H9 (cell line): ENCODE data around the gene ZNF488. TPM values are rescaled to one million over a fixed set of nuclear protein-coding genes. Genes with fewer than 3 reads are reported as not detected.

Experiments used
- DNase-seq: peaks from one replicate; pipeline ENCODE4 v3.0.0-alpha.2; 2017
- H2AFZ ChIP-seq: one replicate; pipeline ENCODE4 v1.6.1; 2013; ENCODE audit warnings: mild to moderate bottlenecking, low read length, control low read depth, moderate library complexity
- H2AK5ac ChIP-seq: 2 replicates; pipeline ENCODE4 v1.6.1; 2013; ENCODE audit warnings: low read length, control low read depth, mixed read lengths; ENCODE audit not compliant: insufficient read length
- H2BK120ac ChIP-seq: one replicate; pipeline ENCODE4 v1.6.1; 2013; ENCODE audit warnings: low read depth, mild to moderate bottlenecking, low read length, control low read depth, inconsistent platforms; ENCODE audit not compliant: poor library complexity, severe bottlenecking
- H2BK12ac ChIP-seq: 2 replicates; pipeline ENCODE4 v1.6.1; 2013; ENCODE audit warnings: low read length, control low read depth, mixed read lengths, low read depth; ENCODE audit not compliant: insufficient read length
- H2BK15ac ChIP-seq: 2 replicates; pipeline ENCODE4 v1.6.1; 2013; ENCODE audit warnings: low read depth, low read length, control low read depth
- H2BK20ac ChIP-seq: one replicate; pipeline ENCODE4 v1.6.1; 2013; ENCODE audit warnings: low read depth, mild to moderate bottlenecking, low read length, control low read depth, inconsistent platforms; ENCODE audit not compliant: poor library complexity, severe bottlenecking
- H2BK5ac ChIP-seq: 2 replicates; pipeline ENCODE4 v1.6.1; 2013; ENCODE audit warnings: low read length, control low read depth, mixed read lengths; ENCODE audit not compliant: insufficient read length
- H3K14ac ChIP-seq: 2 replicates; pipeline ENCODE4 v1.6.1; 2013; ENCODE audit warnings: low read length, control low read depth; ENCODE audit not compliant: insufficient read depth
- H3K18ac ChIP-seq: 2 replicates; pipeline ENCODE4 v1.6.1; 2013; ENCODE audit warnings: low read depth, mild to moderate bottlenecking, mixed read lengths, low read length, control low read depth; ENCODE audit not compliant: insufficient read length
- H3K23ac ChIP-seq: 2 replicates; pipeline ENCODE4 v1.6.1; 2013; ENCODE audit warnings: low read length, control low read depth, mixed read lengths, low read depth; ENCODE audit not compliant: insufficient read length
- H3K23me2 ChIP-seq: 2 replicates; pipeline ENCODE4 v1.6.1; 2013; ENCODE audit warnings: low read depth, mild to moderate bottlenecking, mixed read lengths, low read length, control low read depth; ENCODE audit not compliant: insufficient read length, poor library complexity, severe bottlenecking
- H3K27ac ChIP-seq: 2 replicates; pipeline ENCODE4 v1.5.1; 2013; ENCODE audit warnings: low read length, control low read depth, mixed read lengths, low read depth; ENCODE audit not compliant: insufficient read length
- H3K27me3 ChIP-seq: 2 replicates; pipeline ENCODE4 v1.6.1; 2013; ENCODE audit warnings: low read length, control low read depth, inconsistent platforms; ENCODE audit not compliant: insufficient read depth
- H3K4ac ChIP-seq: 2 replicates; pipeline ENCODE4 v1.6.1; 2013; ENCODE audit warnings: low read depth, mild to moderate bottlenecking, control low read depth, inconsistent platforms, low read length, moderate library complexity
- H3K4me1 ChIP-seq: 2 replicates; pipeline ENCODE4 v1.6.1; 2013; ENCODE audit warnings: low read length, control low read depth, inconsistent platforms; ENCODE audit not compliant: insufficient read depth
- H3K4me2 ChIP-seq: 2 replicates; pipeline ENCODE4 v1.6.1; 2013; ENCODE audit warnings: low read length, control low read depth, mixed read lengths; ENCODE audit not compliant: insufficient read length, insufficient read depth
- H3K56ac ChIP-seq: 2 replicates; pipeline ENCODE4 v1.6.1; 2013; ENCODE audit warnings: low read depth, mild to moderate bottlenecking, mixed read lengths, low read length, control low read depth; ENCODE audit not compliant: insufficient read length
- H3K79me1 ChIP-seq: 2 replicates; pipeline ENCODE4 v1.6.1; 2013; ENCODE audit warnings: low read depth, mild to moderate bottlenecking, moderate library complexity, low read length, control low read depth, inconsistent platforms; ENCODE audit not compliant: insufficient read depth, poor library complexity, severe bottlenecking
- H3K79me2 ChIP-seq: 2 replicates; pipeline ENCODE4 v1.6.1; 2013; ENCODE audit warnings: low read length, control low read depth, inconsistent platforms; ENCODE audit not compliant: insufficient read depth
- H3K9ac ChIP-seq: 2 replicates; pipeline ENCODE4 v1.6.1; 2013; ENCODE audit warnings: low read length, control low read depth, mixed read lengths; ENCODE audit not compliant: insufficient read length; ENCODE audit errors: extremely low read depth
- H3K9me3 ChIP-seq: one replicate; pipeline ENCODE4 v1.6.1; 2013; ENCODE audit warnings: low read depth, low read length, inconsistent platforms; ENCODE audit not compliant: control insufficient read depth
- H3T11ph ChIP-seq: one replicate; pipeline ENCODE4 v1.6.1; 2013; ENCODE audit warnings: mild to moderate bottlenecking, low read length, control low read depth, inconsistent platforms
- H4K20me1 ChIP-seq: one replicate; pipeline ENCODE4 v1.6.1; 2013; ENCODE audit not compliant: control insufficient read depth, insufficient read length, insufficient read depth
- H4K5ac ChIP-seq: 2 replicates; pipeline ENCODE4 v1.6.1; 2013; ENCODE audit warnings: low read depth, mild to moderate bottlenecking, mixed read lengths, low read length, control low read depth; ENCODE audit not compliant: insufficient read length
- H4K8ac ChIP-seq: replicated peaks from 2 replicates; pipeline ENCODE4 v1.6.1; 2013; ENCODE audit warnings: low read length, control low read depth, mixed read lengths, low read depth; ENCODE audit not compliant: insufficient read length
- H4K91ac ChIP-seq: 2 replicates; pipeline ENCODE4 v1.6.1; 2013; ENCODE audit warnings: low read depth, mild to moderate bottlenecking, moderate library complexity, mixed read lengths, low read length, control low read depth; ENCODE audit not compliant: insufficient read length
- H3K27ac Mint-ChIP-seq, 3 experiments: 2 replicates in 2 of 3; 3 replicates in 1 of 3; pipeline ENCODE4 v1.8.0; 2020 to 2021; ENCODE audit warnings: mixed read lengths in 3 of 3, mild to moderate bottlenecking in 1 of 3, moderate library complexity in 1 of 3
- H3K27me3 Mint-ChIP-seq: 2 replicates; pipeline ENCODE4 v1.8.0; 2021; ENCODE audit warnings: low read depth, mild to moderate bottlenecking, moderate library complexity, mixed read lengths
- H3K36me3 Mint-ChIP-seq, 3 experiments: 2 replicates in 2 of 3; 3 replicates in 1 of 3; pipeline ENCODE4 v1.8.0; 2020 to 2021; ENCODE audit warnings: low read depth in 3 of 3, mixed read lengths in 3 of 3; ENCODE audit not compliant: insufficient read depth in 1 of 3
- H3K4me1 Mint-ChIP-seq, 2 experiments: 2 replicates each; pipeline ENCODE4 v1.8.0; 2020; ENCODE audit warnings: mixed read lengths in 2 of 2
- H3K4me3 Mint-ChIP-seq, 2 experiments: 2 replicates in 1 of 2; 3 replicates in 1 of 2; pipeline ENCODE4 v1.8.0; 2020 to 2021; ENCODE audit warnings: mild to moderate bottlenecking in 2 of 2, mixed read lengths in 2 of 2, moderate library complexity in 1 of 2
- H3K9me3 Mint-ChIP-seq, 2 experiments: 2 replicates in 1 of 2; 3 replicates in 1 of 2; pipeline ENCODE4 v1.8.0; 2020; ENCODE audit warnings: mild to moderate bottlenecking in 2 of 2, mixed read lengths in 2 of 2, moderate library complexity in 1 of 2
- total RNA-seq: library from RNA; stranded (reverse); gene quantifications from 2 replicates; pipeline ENCODE4 v1.2.1, GENCODE V29; 2021
- TF ChIP-seq, protein P1 (sequence below): fragments of 200-600 bp; sonication (generic); conservative IDR thresholded peaks from 3 replicates; pipeline ENCODE4 v1.8.0; 2021; ENCODE audit warnings: antibody characterized with exemption, mild to moderate bottlenecking

The ZNF488 gene
- total RNA-seq, 1 experiment from 2014 or later: 2.9 TPM

DNA sequence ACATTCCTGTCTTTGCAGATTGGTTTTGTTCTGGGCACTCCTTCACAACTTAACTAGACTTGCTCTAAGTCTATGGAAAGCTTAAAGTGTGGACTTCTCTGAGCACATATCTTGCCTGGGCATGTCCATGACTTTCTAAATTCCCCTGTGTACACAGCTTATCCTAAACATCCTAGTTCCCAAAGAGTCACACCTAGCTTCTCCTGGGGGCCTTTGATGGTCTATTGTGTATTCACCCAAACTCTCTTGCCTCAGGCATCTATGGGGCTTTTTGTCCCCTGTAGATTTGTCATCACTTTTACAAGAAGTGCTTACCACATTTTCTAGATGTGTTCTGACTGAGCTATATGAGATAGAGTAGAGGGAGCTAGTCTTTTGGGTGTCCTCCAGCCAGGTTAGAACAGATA lies 12.2 kb upstream of the ZNF488 start:
- Mint-ChIP-seq H3K9me3 (no peaks in the 10 kb centered on the region; a peak in 1 of 5 replicates), H3K27ac (no peak overlapping the region), H3K4me3 (no peak overlapping the region), H3K4me1 (peaks cover 0 to 6% of the 10 kb centered on the region in 2 experiments; a peak in 2 of 4 replicates), H3K36me3 (no peaks in the 10 kb centered on the region), H3K27me3 (peaks cover 21% of the 10 kb centered on the region)
- Histone ChIP-seq H4K8ac (no peak overlapping the region), H3K79me2 (no peaks in the 10 kb centered on the region), H2AFZ (no peak overlapping the region), H3K23me2 (no peaks in the 10 kb centered on the region), H2AK5ac (no peak overlapping the region), H3K9me3 (no peaks in the 10 kb centered on the region), H3K18ac (no peak overlapping the region), H3K9ac (no peak overlapping the region), H4K5ac (no peak overlapping the region), H3K56ac (no peak overlapping the region), H4K91ac (no peak overlapping the region), H2BK12ac (no peak overlapping the region), H3K14ac (no peak overlapping the region), H3K27me3 (no peaks in the 10 kb centered on the region), H3K79me1 (no peaks in the 10 kb centered on the region), H2BK120ac (no peak overlapping the region), H3K23ac (no peak overlapping the region), H3K4me2 (no peak overlapping the region), H3K27ac (no peak overlapping the region), H2BK5ac (no peak overlapping the region), H3T11ph (no peak overlapping the region), H3K4ac (no peak overlapping the region), H3K4me1 (no peaks in the 10 kb centered on the region), H2BK20ac (no peak overlapping the region), H2BK15ac (no peak overlapping the region), H4K20me1 (no peaks in the 10 kb centered on the region)
- DNase-seq: peak; percentile 14
- TF ChIP-seq, protein P1, sequence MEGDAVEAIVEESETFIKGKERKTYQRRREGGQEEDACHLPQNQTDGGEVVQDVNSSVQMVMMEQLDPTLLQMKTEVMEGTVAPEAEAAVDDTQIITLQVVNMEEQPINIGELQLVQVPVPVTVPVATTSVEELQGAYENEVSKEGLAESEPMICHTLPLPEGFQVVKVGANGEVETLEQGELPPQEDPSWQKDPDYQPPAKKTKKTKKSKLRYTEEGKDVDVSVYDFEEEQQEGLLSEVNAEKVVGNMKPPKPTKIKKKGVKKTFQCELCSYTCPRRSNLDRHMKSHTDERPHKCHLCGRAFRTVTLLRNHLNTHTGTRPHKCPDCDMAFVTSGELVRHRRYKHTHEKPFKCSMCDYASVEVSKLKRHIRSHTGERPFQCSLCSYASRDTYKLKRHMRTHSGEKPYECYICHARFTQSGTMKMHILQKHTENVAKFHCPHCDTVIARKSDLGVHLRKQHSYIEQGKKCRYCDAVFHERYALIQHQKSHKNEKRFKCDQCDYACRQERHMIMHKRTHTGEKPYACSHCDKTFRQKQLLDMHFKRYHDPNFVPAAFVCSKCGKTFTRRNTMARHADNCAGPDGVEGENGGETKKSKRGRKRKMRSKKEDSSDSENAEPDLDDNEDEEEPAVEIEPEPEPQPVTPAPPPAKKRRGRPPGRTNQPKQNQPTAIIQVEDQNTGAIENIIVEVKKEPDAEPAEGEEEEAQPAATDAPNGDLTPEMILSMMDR: no peak
